Keratinocyte (primary cell): ENCODE measurements around the gene CHAF1A. TPM values are rescaled to one million over a fixed set of nuclear protein-coding genes. Genes with fewer than 3 reads are reported as not detected.
A peak's percentile ranks its signal among the peaks of the same experiment; 100 is the strongest.

Source experiments
- DNase-seq: peaks from one replicate; pipeline ENCODE4 v3.0.0-alpha.2; 2011; ENCODE audit warnings: low read depth, missing footprints, low spot score
- FAIRE-seq: peaks from 2 replicates; lab custom pipeline; 2011; peaks lifted over from hg19 to GRCh38; lab: Jason Lieb, UNC
- H2AFZ ChIP-seq: 2 replicates; pipeline ENCODE4 v1.6.0; 2012; ENCODE audit warnings: low read length, control low read depth, inconsistent platforms; ENCODE audit not compliant: control insufficient read depth
- H3K27ac ChIP-seq: 2 replicates; pipeline ENCODE4 v1.5.1; 2011; ENCODE audit warnings: low read length; ENCODE audit not compliant: control insufficient read depth, insufficient read depth
- H3K27me3 ChIP-seq: 3 replicates; pipeline ENCODE4 v1.6.0; 2011; ENCODE audit warnings: low read length; ENCODE audit not compliant: control insufficient read depth, insufficient read depth; ENCODE audit errors: extremely low read depth
- H3K36me3 ChIP-seq, 2 experiments: 2 replicates in 1 of 2; 3 replicates in 1 of 2; pipeline ENCODE4 v1.5.1; 2011; ENCODE audit warnings: low read length in 2 of 2, mild to moderate bottlenecking in 1 of 2; ENCODE audit not compliant: control insufficient read depth in 2 of 2, insufficient read depth in 2 of 2; ENCODE audit errors: extremely low read depth in 1 of 2
- H3K4me1 ChIP-seq: 3 replicates; pipeline ENCODE4 v1.5.1; 2011; ENCODE audit warnings: low read length; ENCODE audit not compliant: control insufficient read depth, insufficient read depth; ENCODE audit errors: extremely low read depth
- H3K4me2 ChIP-seq: 3 replicates; pipeline ENCODE4 v1.6.0; 2011; ENCODE audit warnings: low read depth, low read length; ENCODE audit not compliant: control insufficient read depth, insufficient read depth; ENCODE audit errors: extremely low read depth
- H3K4me3 ChIP-seq, 3 experiments: fragments of 200-600 bp in 1 of 3; sonication (generic) in 1 of 3; 2 replicates in 2 of 3; 3 replicates in 1 of 3; pipeline ENCODE4 v1.5.1; 2011 to 2016; ENCODE audit warnings: low read length in 3 of 3, mild to moderate bottlenecking in 3 of 3, control low read depth in 2 of 3, inconsistent platforms in 1 of 3, low read depth in 1 of 3, mixed read lengths in 1 of 3, mixed run types in 1 of 3, moderate library complexity in 1 of 3; ENCODE audit not compliant: control insufficient read depth in 2 of 3, insufficient read depth in 2 of 3; ENCODE audit errors: extremely low read depth in 1 of 3
- H3K79me2 ChIP-seq: 2 replicates; pipeline ENCODE4 v1.6.0; 2012; ENCODE audit warnings: low read length; ENCODE audit not compliant: control insufficient read depth, insufficient read depth
- H3K9ac ChIP-seq: 3 replicates; pipeline ENCODE4 v1.6.0; 2011; ENCODE audit warnings: low read length; ENCODE audit not compliant: control insufficient read depth, insufficient read depth; ENCODE audit errors: extremely low read depth
- H3K9me1 ChIP-seq: 3 replicates; pipeline ENCODE4 v1.6.0; 2011; ENCODE audit warnings: low read length; ENCODE audit not compliant: control insufficient read depth, insufficient read depth; ENCODE audit errors: extremely low read depth
- H3K9me3 ChIP-seq: 2 replicates; pipeline ENCODE4 v1.5.1; 2012; ENCODE audit warnings: low read depth, low read length; ENCODE audit not compliant: control insufficient read depth
- H4K20me1 ChIP-seq: 3 replicates; pipeline ENCODE4 v1.6.0; 2011; ENCODE audit warnings: low read length; ENCODE audit not compliant: control insufficient read depth, insufficient read depth; ENCODE audit errors: extremely low read depth
- EZH2 ChIP-seq: IDR thresholded peaks from one replicate; pipeline ENCODE4 v1.6.1; 2012; ENCODE audit warnings: inconsistent platforms, mild to moderate bottlenecking, low read length, moderate library complexity
- dilution Hi-C: fragments of 300-500 bp; cut with MboI; formaldehyde crosslinking; loops from one replicate; pipeline ENCODE4 v1.7.0; 2020; ENCODE audit warnings: low sequenced_read_pairs; ENCODE audit not compliant: extremely low pct_ligation_motif_present
- polyA plus RNA-seq, 5 experiments: library from polyadenylated mRNA; depleted of rRNA in 3 of 5; stranded (reverse) in 3 of 5; stranded (forward) in 1 of 5; unstranded in 1 of 5; fragments of >200 nt; gene quantifications; 1 replicate in 1 of 5; 2 replicates in 3 of 5; 3 replicates in 1 of 5; pipeline versions ENCODE4 v1.2.1 to v1.2.3, GENCODE V29; 2011 to 2012; ENCODE audit warnings: missing spikeins in 2 of 5, low read depth in 1 of 5, low replicate concordance in 1 of 5
- TF ChIP-seq, protein P1 (sequence below), 3 experiments: IDR thresholded peaks in 1 of 3; conservative IDR thresholded peaks in 1 of 3; optimal IDR thresholded peaks in 1 of 3; 2 replicates in 2 of 3; 3 replicates in 1 of 3; pipeline versions ENCODE3 to v1.5.1; 2011; ENCODE audit warnings: low read length in 3 of 3, mild to moderate bottlenecking in 3 of 3, moderate library complexity in 2 of 3, control low read depth in 1 of 3, inconsistent platforms in 1 of 3; ENCODE audit not compliant: insufficient read depth in 2 of 3; ENCODE audit errors: extremely low read depth in 1 of 3

The CHAF1A gene
- polyA plus RNA-seq, 1 donor (not counting 4 experiments of a cell fraction or from before 2014, with no cell fraction given), result 10.6 TPM

DNA sequence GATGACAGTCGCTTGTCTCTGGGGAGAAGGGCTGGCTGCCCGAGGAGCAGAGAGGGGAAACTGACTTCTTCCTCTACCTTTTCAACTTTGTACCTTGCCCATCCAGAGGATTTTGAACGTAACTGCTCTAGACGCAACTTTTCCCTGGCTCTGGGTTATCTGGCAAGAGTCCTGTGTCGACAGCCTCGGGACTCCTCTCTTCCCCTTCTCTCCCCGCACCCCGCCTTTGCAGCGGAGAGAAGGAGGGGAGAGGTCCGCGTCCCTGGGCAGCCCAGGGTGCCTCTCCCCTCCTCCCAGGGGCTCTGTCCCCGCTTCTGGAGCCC is 2.7 kb upstream of the CHAF1A start:
- H3K9ac ChIP-seq, result peak overlapping the region; percentile 89
- no peak for TF ChIP-seq EZH2
- TF ChIP-seq, protein P1, sequence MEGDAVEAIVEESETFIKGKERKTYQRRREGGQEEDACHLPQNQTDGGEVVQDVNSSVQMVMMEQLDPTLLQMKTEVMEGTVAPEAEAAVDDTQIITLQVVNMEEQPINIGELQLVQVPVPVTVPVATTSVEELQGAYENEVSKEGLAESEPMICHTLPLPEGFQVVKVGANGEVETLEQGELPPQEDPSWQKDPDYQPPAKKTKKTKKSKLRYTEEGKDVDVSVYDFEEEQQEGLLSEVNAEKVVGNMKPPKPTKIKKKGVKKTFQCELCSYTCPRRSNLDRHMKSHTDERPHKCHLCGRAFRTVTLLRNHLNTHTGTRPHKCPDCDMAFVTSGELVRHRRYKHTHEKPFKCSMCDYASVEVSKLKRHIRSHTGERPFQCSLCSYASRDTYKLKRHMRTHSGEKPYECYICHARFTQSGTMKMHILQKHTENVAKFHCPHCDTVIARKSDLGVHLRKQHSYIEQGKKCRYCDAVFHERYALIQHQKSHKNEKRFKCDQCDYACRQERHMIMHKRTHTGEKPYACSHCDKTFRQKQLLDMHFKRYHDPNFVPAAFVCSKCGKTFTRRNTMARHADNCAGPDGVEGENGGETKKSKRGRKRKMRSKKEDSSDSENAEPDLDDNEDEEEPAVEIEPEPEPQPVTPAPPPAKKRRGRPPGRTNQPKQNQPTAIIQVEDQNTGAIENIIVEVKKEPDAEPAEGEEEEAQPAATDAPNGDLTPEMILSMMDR (optimal IDR thresholded peaks at IDR 0.05 in 1 of 3, IDR thresholded peaks at IDR 0.05 in 1 of 3, conservative IDR thresholded peaks at IDR 0.05 in 1 of 3; ENCODE audit: extremely low read depth in 1 of 3, insufficient read depth in 2 of 3, low read length in 3 of 3), result no peak
- no peaks in the 10 kb centered on the region for H3K27me3 ChIP-seq
- dilution Hi-C loops, result no loop called here
- no peaks in the 10 kb centered on the region for H4K20me1 ChIP-seq
- H3K79me2 ChIP-seq, result peaks cover 75% of the 10 kb centered on the region
- no peaks in the 10 kb centered on the region for H3K9me1 ChIP-seq
- peak overlapping the region; percentile 16 for H2AFZ ChIP-seq
- FAIRE-seq (no peak), DNase-seq (no peak)
- peak overlapping the region; percentile 92 for H3K4me2 ChIP-seq
- peaks cover 15% of the 10 kb centered on the region for H3K4me1 ChIP-seq
- H3K36me3 ChIP-seq, result peaks cover 5 to 24% of the 10 kb centered on the region in 2 experiments
- H3K27ac ChIP-seq, result peak overlapping the region; percentile 91
- no peaks in the 10 kb centered on the region for H3K9me3 ChIP-seq
- H3K4me3 ChIP-seq, result peak overlapping the region; percentile 68 to 100 (median 98)

DNA sequence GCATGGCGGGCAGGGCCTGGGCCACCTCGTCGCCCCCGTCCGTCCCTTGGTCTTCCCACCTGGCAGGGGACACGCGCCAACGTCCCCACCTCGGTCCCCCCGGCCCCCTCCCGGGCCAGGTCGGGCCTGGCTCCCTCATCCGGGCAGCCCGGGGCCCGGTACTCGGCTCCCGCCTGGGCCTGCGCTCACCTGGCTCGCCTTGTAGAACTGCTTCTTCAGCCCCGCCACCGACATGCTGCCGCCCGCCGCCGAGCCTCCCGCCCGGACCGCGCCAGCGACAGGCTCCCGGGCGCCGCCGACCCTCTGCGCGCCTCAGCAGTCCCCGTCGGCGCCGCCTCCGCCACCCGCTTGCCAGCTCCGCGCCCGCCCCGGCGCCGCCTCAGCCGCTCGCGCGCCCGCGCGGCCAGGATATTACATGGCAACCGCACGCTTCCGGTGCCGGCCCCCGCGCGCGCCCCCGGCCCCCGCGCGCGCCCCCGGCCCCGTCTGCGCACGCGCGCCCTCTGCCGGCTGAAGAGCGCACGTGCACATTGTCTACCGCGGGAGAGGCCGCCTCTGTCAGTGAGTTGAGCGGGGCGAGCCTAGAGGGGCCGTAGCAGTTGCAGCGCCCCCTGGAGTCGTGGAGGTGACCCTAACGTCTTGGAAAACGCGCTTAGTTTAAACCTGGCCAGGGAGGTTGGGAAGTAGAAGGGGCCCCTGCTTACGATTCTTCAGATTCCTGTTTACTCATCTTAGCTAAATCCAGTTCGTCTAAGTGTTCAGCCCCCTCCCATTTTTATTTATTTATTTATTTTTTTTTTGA is 2.1 kb upstream of the CHAF1A start, which contains the start of gene SH3GL1:
Gene SH3GL1 (minus strand): TSS at position 413 of the 802 bp plus-strand sequence. CDS start 179 bp downstream, at position 234.
- H3K9ac ChIP-seq, result peak within 1 kb of the TSS; percentile 89
- no peaks in the 10 kb centered on the region for H3K9me3 ChIP-seq
- DNase-seq (no peak), FAIRE-seq (no peak)
- peaks cover 75% of the 10 kb centered on the region for H3K79me2 ChIP-seq
- TF ChIP-seq, protein P1 (optimal IDR thresholded peaks at IDR 0.05 in 1 of 3, IDR thresholded peaks at IDR 0.05 in 1 of 3, conservative IDR thresholded peaks at IDR 0.05 in 1 of 3; ENCODE audit: extremely low read depth in 1 of 3, insufficient read depth in 2 of 3, low read length in 3 of 3), result peak; percentile 91 to 99 (median 96)
- no peak for TF ChIP-seq EZH2
- dilution Hi-C loops, result no loop called here
- peaks cover 0 to 18% of the 10 kb centered on the region in 2 experiments for H3K36me3 ChIP-seq
- peak within 1 kb of the TSS; percentile 16 for H2AFZ ChIP-seq
- H3K9me1 ChIP-seq, result no peaks in the 10 kb centered on the region
- peak within 1 kb of the TSS; percentile 92 for H3K4me2 ChIP-seq
- H4K20me1 ChIP-seq, result no peaks in the 10 kb centered on the region
- peak within 1 kb of the TSS; percentile 68 to 100 (median 98) for H3K4me3 ChIP-seq
- H3K27me3 ChIP-seq, result no peaks in the 10 kb centered on the region
- H3K27ac ChIP-seq, result peak within 1 kb of the TSS; percentile 91
- H3K4me1 ChIP-seq, result peaks cover 15% of the 10 kb centered on the region
